IMR-90 (cell line): ENCODE measurements around the gene SORBS1. TPM values are rescaled to one million over a fixed set of nuclear protein-coding genes. Genes with fewer than 3 reads are reported as not detected.

Source experiments
- ATAC-seq: fragments of 200-7000 bp; cut with Tn5 transposase; 2 replicates; pipeline ENCODE4 v1.9.1; 2020; ENCODE audit warnings: low read depth, mild to moderate bottlenecking, moderate library complexity
- BruUV-seq: library from RNA; stranded (reverse); fragments of 400-500 nt; replicated peaks from 2 replicates; lab custom pipeline; 2021; lab: Mats Ljungman, UMichigan
- CTCF ChIA-PET: fragments of 300-600 bp; formaldehyde crosslinking; extraction: SDS; loops from one replicate; lab custom pipeline; 2021; ENCODE audit warnings: antibody characterized with exemption; lab: Yijun Ruan, JAX
- POLR2A ChIA-PET: fragments of 300-600 bp; sonication (Branson Sonifier 250); formaldehyde crosslinking; loops from one replicate; lab custom pipeline; 2022; ENCODE audit warnings: antibody characterized with exemption; ENCODE audit not compliant: unreplicated experiment; lab: Charles Lee
- DNase-seq: peaks from one replicate; pipeline ENCODE4 v3.0.0; 2013
- H2AFZ ChIP-seq: replicated peaks from 2 replicates; pipeline ENCODE3; 2013; ENCODE audit warnings: low read length, mild to moderate bottlenecking; ENCODE audit not compliant: poor library complexity
- H2AK5ac ChIP-seq: 2 replicates; pipeline ENCODE4 v1.6.1; 2013; ENCODE audit warnings: low read depth, low read length, inconsistent platforms
- H2AK9ac ChIP-seq: replicated peaks from 2 replicates; pipeline ENCODE3; 2013; ENCODE audit warnings: mild to moderate bottlenecking, low read depth, low read length, moderate library complexity; ENCODE audit not compliant: poor library complexity
- H2BK120ac ChIP-seq: 2 replicates; pipeline ENCODE4 v1.6.1; 2013; ENCODE audit warnings: low read depth, low read length, inconsistent platforms
- H2BK15ac ChIP-seq: 3 replicates; pipeline ENCODE4 v1.6.1; 2013; ENCODE audit warnings: low read depth, low read length, inconsistent platforms
- H2BK20ac ChIP-seq: 2 replicates; pipeline ENCODE4 v1.6.1; 2013; ENCODE audit warnings: low read depth, mild to moderate bottlenecking, inconsistent platforms, low read length, moderate library complexity
- H2BK5ac ChIP-seq: 2 replicates; pipeline ENCODE4 v1.6.1; 2013; ENCODE audit warnings: mild to moderate bottlenecking, low read depth, low read length, inconsistent platforms; ENCODE audit not compliant: poor library complexity, severe bottlenecking
- H3K14ac ChIP-seq: replicated peaks from 2 replicates; pipeline ENCODE4 v1.6.1; 2013; ENCODE audit warnings: low read depth, low read length, inconsistent platforms
- H3K18ac ChIP-seq: 2 replicates; pipeline ENCODE4 v1.6.1; 2013; ENCODE audit warnings: low read depth, low read length, control low read depth
- H3K23ac ChIP-seq: 2 replicates; pipeline ENCODE4 v1.6.1; 2013; ENCODE audit warnings: low read depth, low read length, inconsistent platforms
- H3K27ac ChIP-seq: 2 replicates; pipeline ENCODE4 v1.5.1; 2013; ENCODE audit warnings: mild to moderate bottlenecking, control low read depth, low read length; ENCODE audit not compliant: insufficient read depth
- H3K27me3 ChIP-seq: 2 replicates; pipeline ENCODE4 v1.6.1; 2013; ENCODE audit warnings: low read length; ENCODE audit not compliant: control insufficient read depth, insufficient read depth
- H3K36me3 ChIP-seq: 2 replicates; pipeline ENCODE4 v1.6.1; 2013; ENCODE audit warnings: low read length, mixed read lengths; ENCODE audit not compliant: control insufficient read depth, insufficient read depth
- H3K4ac ChIP-seq: 2 replicates; pipeline ENCODE4 v1.6.1; 2013; ENCODE audit warnings: low read depth, low read length, inconsistent platforms
- H3K4me1 ChIP-seq: 2 replicates; pipeline ENCODE4 v1.6.1; 2013; ENCODE audit warnings: low read length, mixed read lengths; ENCODE audit not compliant: control insufficient read depth, insufficient read depth
- H3K4me2 ChIP-seq: 2 replicates; pipeline ENCODE4 v1.6.1; 2013; ENCODE audit warnings: low read depth, mild to moderate bottlenecking, control low read depth, low read length, moderate library complexity
- H3K4me3 ChIP-seq: 2 replicates; pipeline ENCODE4 v1.5.1; 2013; ENCODE audit warnings: low read depth, mild to moderate bottlenecking, control low read depth, low read length, moderate library complexity; ENCODE audit not compliant: insufficient read depth
- H3K56ac ChIP-seq: 2 replicates; pipeline ENCODE4 v1.6.1; 2013; ENCODE audit warnings: low read length, inconsistent platforms; ENCODE audit not compliant: insufficient read depth; ENCODE audit errors: extremely low read depth
- H3K79me1 ChIP-seq, 2 experiments: 2 replicates each; pipeline ENCODE4 v1.6.1; 2013; ENCODE audit warnings: low read length in 2 of 2, inconsistent platforms in 1 of 2, low read depth in 1 of 2
- H3K9ac ChIP-seq: 2 replicates; pipeline ENCODE4 v1.6.1; 2013; ENCODE audit warnings: low read depth, low read length, control low read depth
- H3K9me1 ChIP-seq: 2 replicates; pipeline ENCODE4 v1.6.1; 2013; ENCODE audit warnings: low read length, inconsistent platforms; ENCODE audit not compliant: insufficient read depth
- H3K9me3 ChIP-seq: 2 replicates; pipeline ENCODE4 v1.6.1; 2013; ENCODE audit warnings: low read length; ENCODE audit not compliant: control insufficient read depth, insufficient read depth
- H4K20me1 ChIP-seq: 2 replicates; pipeline ENCODE4 v1.6.1; 2013; ENCODE audit warnings: low read length, inconsistent platforms; ENCODE audit not compliant: insufficient read depth
- H4K5ac ChIP-seq: 2 replicates; pipeline ENCODE4 v1.6.1; 2013; ENCODE audit warnings: mild to moderate bottlenecking, low read depth, low read length, control low read depth
- H4K8ac ChIP-seq, 2 experiments: 2 replicates each; pipeline ENCODE4 v1.6.1; 2013; ENCODE audit warnings: low read depth in 2 of 2, low read length in 2 of 2, control low read depth in 1 of 2, inconsistent platforms in 1 of 2
- H4K91ac ChIP-seq: 2 replicates; pipeline ENCODE4 v1.6.1; 2013; ENCODE audit warnings: low read depth, low read length, inconsistent platforms; ENCODE audit not compliant: insufficient read depth
- BHLHE40 ChIP-seq: fragments of 150-350 bp; IDR thresholded peaks from 2 replicates; pipeline ENCODE4 v1.6.1; 2016; ENCODE audit warnings: mild to moderate bottlenecking, low read depth, low read length
- FOS ChIP-seq: fragments of 150-350 bp; IDR thresholded peaks from 2 replicates; pipeline ENCODE4 v1.6.1; 2016; ENCODE audit warnings: low read depth, low read length
- MAFK ChIP-seq: IDR thresholded peaks from 2 replicates; pipeline ENCODE4 v1.6.1; 2012; ENCODE audit warnings: low read depth, low read length, improper control_type of control experiment
- MAZ ChIP-seq: IDR thresholded peaks from 2 replicates; pipeline ENCODE4 v1.6.1; 2012; ENCODE audit warnings: low read depth, mild to moderate bottlenecking, low read length, improper control_type of control experiment, moderate library complexity, borderline replicate concordance
- NFE2L2 ChIP-seq: fragments of 150-350 bp; IDR thresholded peaks from 2 replicates; pipeline ENCODE4 v1.6.1; 2016; ENCODE audit warnings: low read depth, mild to moderate bottlenecking, low read length
- RAD21 ChIP-seq: IDR thresholded peaks from 2 replicates; pipeline ENCODE4 v1.6.1; 2012; ENCODE audit warnings: low read length, improper control_type of control experiment
- RCOR1 ChIP-seq: IDR thresholded peaks from 2 replicates; pipeline ENCODE4 v1.6.1; 2012; ENCODE audit warnings: mild to moderate bottlenecking, low read length, improper control_type of control experiment; ENCODE audit not compliant: insufficient replicate concordance
- RFX5 ChIP-seq: IDR thresholded peaks from 2 replicates; pipeline ENCODE4 v1.8.0; 2012; ENCODE audit warnings: low read depth, mild to moderate bottlenecking, low read length, moderate library complexity
- WGBS, 2 experiments: methylation state at CpG; one replicate each; pipeline versions ENCODE4 v1.1.5 to v1.1.7; 2013; ENCODE audit warnings: missing lambda C conversion rate in 2 of 2; ENCODE audit not compliant: insufficient read length in 1 of 2; ENCODE audit errors: extremely low coverage in 2 of 2; 5-methylcytosine and 5-hydroxymethylcytosine counted together
- dilution Hi-C: fragments of 300-500 bp; cut with HindIII; formaldehyde crosslinking; loops from one replicate; pipeline ENCODE4 v1.14.3; 2018; ENCODE audit warnings: low sequenced_read_pairs; ENCODE audit not compliant: unreplicated experiment
- in situ Hi-C: fragments of 300-500 bp; cut with MboI; formaldehyde crosslinking; loops from 3 replicates; pipeline ENCODE4 v1.14.3; 2019; ENCODE audit warnings: low sequenced_read_pairs, inconsistent platforms, mixed read lengths
- intact Hi-C: fragments of 100-400 bp; cut with micrococcal nuclease; formaldehyde crosslinking; loops from 2 replicates; pipeline ENCODE4 v1.10.0; 2022
- polyA plus RNA-seq, 3 experiments: library from polyadenylated mRNA; depleted of rRNA; stranded (reverse); fragments of >200 nt; gene quantifications; 2 replicates each; pipeline ENCODE4 v1.2.3, GENCODE V29; 2012; ENCODE audit warnings: low replicate concordance in 1 of 3
- total RNA-seq: library from RNA; depleted of rRNA; stranded (reverse); fragments of >200 nt; gene quantifications from 2 replicates; pipeline ENCODE4 v1.2.3, GENCODE V29; 2012
- TF ChIP-seq, protein P1 (sequence below): fragments of 150-350 bp; IDR thresholded peaks from 2 replicates; pipeline ENCODE4 v1.6.1; 2017; ENCODE audit warnings: mild to moderate bottlenecking, antibody characterized with exemption, low read length, low read depth
- TF ChIP-seq, protein P2 (sequence below): fragments of 150-350 bp; IDR thresholded peaks from 2 replicates; pipeline ENCODE4 v1.6.1; 2016; ENCODE audit warnings: low read depth, mild to moderate bottlenecking, low read length, moderate library complexity, borderline replicate concordance
- TF ChIP-seq, protein P3 (sequence below): conservative IDR thresholded peaks from 2 replicates; pipeline ENCODE4 v1.5.1; 2012; ENCODE audit warnings: mild to moderate bottlenecking, low read depth, low read length, improper control_type of control experiment

The SORBS1 gene
- total and polyA plus RNA-seq, 2 of the 4 experiments (the other 2 are of a cell fraction): 0.18 to 0.32 TPM

DNA sequence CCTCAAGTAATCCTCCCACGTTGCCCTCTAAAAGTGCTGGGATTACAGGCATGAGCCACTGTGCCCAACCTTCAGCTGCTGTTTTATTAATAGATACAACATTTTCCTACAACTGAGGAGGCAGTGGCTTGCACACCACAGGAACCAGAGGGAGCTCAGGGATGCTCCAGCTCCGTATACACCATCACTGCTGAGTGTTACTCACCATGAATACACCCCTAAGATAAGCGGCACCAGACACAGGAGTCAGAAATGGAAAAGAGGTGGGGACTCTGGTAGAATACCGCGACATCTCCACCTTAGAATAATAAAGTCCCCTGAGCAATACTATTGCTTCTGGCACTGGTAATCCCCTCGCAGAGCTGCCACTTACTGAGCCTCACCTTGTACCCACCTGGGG is 201.7 kb downstream of the SORBS1 start:
- no peak overlapping the region for H2BK5ac ChIP-seq
- H3K14ac ChIP-seq: no peak overlapping the region
- H3K4me2 ChIP-seq: no peak overlapping the region
- dilution Hi-C loops: no loop called here
- no peak overlapping the region for H2AK5ac ChIP-seq
- no peaks in the 10 kb centered on the region for H3K9me3 ChIP-seq
- H3K27me3 ChIP-seq: no peaks in the 10 kb centered on the region
- H3K36me3 ChIP-seq: no peaks in the 10 kb centered on the region
- no peak overlapping the region for H2AFZ ChIP-seq
- in situ Hi-C loops: loop anchor here (25.0 kb wide), 1 partner anchor 747 kb away; no protein-coding TSS in a partner anchor
- H3K4ac ChIP-seq: no peak overlapping the region
- no peak overlapping the region for H3K4me3 ChIP-seq
- no TSS peak for BruUV-seq
- intact Hi-C loops: no loop called here
- no peak overlapping the region for H4K5ac ChIP-seq
- no peak overlapping the region for H3K56ac ChIP-seq
- H2BK120ac ChIP-seq: 0 out of 2 replicates have a peak overlapping the region, but pooled peaks have one; percentile 52
- H3K4me1 ChIP-seq: peaks cover 5% of the 10 kb centered on the region
- H2BK20ac ChIP-seq: no peak overlapping the region
- H3K9ac ChIP-seq: no peak overlapping the region
- TF ChIP-seq RFX5 (no peak), RAD21 (no peak), NFE2L2 (no peak), MAZ (no peak), FOS (no peak), BHLHE40 (no peak), RCOR1 (no peak), MAFK (no peak)
- TF ChIP-seq, protein P1, sequence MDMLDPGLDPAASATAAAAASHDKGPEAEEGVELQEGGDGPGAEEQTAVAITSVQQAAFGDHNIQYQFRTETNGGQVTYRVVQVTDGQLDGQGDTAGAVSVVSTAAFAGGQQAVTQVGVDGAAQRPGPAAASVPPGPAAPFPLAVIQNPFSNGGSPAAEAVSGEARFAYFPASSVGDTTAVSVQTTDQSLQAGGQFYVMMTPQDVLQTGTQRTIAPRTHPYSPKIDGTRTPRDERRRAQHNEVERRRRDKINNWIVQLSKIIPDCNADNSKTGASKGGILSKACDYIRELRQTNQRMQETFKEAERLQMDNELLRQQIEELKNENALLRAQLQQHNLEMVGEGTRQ: no peak
- TF ChIP-seq, protein P2, sequence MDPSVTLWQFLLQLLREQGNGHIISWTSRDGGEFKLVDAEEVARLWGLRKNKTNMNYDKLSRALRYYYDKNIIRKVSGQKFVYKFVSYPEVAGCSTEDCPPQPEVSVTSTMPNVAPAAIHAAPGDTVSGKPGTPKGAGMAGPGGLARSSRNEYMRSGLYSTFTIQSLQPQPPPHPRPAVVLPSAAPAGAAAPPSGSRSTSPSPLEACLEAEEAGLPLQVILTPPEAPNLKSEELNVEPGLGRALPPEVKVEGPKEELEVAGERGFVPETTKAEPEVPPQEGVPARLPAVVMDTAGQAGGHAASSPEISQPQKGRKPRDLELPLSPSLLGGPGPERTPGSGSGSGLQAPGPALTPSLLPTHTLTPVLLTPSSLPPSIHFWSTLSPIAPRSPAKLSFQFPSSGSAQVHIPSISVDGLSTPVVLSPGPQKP: no peak
- TF ChIP-seq, protein P3, sequence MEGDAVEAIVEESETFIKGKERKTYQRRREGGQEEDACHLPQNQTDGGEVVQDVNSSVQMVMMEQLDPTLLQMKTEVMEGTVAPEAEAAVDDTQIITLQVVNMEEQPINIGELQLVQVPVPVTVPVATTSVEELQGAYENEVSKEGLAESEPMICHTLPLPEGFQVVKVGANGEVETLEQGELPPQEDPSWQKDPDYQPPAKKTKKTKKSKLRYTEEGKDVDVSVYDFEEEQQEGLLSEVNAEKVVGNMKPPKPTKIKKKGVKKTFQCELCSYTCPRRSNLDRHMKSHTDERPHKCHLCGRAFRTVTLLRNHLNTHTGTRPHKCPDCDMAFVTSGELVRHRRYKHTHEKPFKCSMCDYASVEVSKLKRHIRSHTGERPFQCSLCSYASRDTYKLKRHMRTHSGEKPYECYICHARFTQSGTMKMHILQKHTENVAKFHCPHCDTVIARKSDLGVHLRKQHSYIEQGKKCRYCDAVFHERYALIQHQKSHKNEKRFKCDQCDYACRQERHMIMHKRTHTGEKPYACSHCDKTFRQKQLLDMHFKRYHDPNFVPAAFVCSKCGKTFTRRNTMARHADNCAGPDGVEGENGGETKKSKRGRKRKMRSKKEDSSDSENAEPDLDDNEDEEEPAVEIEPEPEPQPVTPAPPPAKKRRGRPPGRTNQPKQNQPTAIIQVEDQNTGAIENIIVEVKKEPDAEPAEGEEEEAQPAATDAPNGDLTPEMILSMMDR: no peak
- peaks cover 3% of the 10 kb centered on the region; the same call in 1 of the 2 replicates for H3K9me1 ChIP-seq
- H3K79me1 ChIP-seq: no peaks in the 10 kb centered on the region
- no CpG with 5 or more reads among the region's 6 CpGs for WGBS, 2 experiments
- no peaks in the 10 kb centered on the region for H4K20me1 ChIP-seq
- no peak overlapping the region for H2AK9ac ChIP-seq
- H3K27ac ChIP-seq: no peak overlapping the region
- ATAC-seq (no peak), DNase-seq (no peak)
- no peak overlapping the region for H4K8ac ChIP-seq
- H2BK15ac ChIP-seq: no peak overlapping the region; the same call in 2 of the 3 replicates
- CTCF ChIA-PET: interaction anchor here (0.9 to 1.0 kb wide), 2 partner anchors 113 to 116 kb away, joined by 3 read pairs; no protein-coding TSS in a partner anchor
- no peak overlapping the region for H4K91ac ChIP-seq
- POLR2A ChIA-PET: no interaction called here
- H3K23ac ChIP-seq: no peak overlapping the region
- no peak overlapping the region for H3K18ac ChIP-seq
